Hypothalamus (tissue), 51 donors: ENCODE results near the gene CNN2.

ENCODE experiments used
- DNase-seq, 51 donors: peaks; one replicate each; lab custom pipeline; 2025; lab: John Stamatoyannopoulos, UW

The CNN2 gene

GRCh38 chr19:995051-995827, 31.2 kb upstream of the CNN2 start:
- DNase-seq: peak in 1 of 51 donors; percentile 6

GRCh38 chr19:996051-996838, 30.2 kb upstream of the CNN2 start:
- peak in 4 of 51 donors; percentile 8 to 27 (median 18) for DNase-seq

- DNase-seq: no peak
Measured at GRCh38 chr19:998064-998463, 28.3 kb upstream of the CNN2 start.

- DNase-seq: no peak
Measured at GRCh38 chr19:999379-999719, 27.1 kb upstream of the CNN2 start.

- DNase-seq: peak in 4 of 51 donors; percentile 5 to 19 (median 14)
Measured at GRCh38 chr19:1000095-1000494, 26.3 kb upstream of the CNN2 start, which contains the start of gene GRIN3B. TSS of gene GRIN3B (plus strand) at chr19:1000419. CDS start at chr19:1000438, 19 bp downstream.

GRCh38 chr19:1000591-1001537, 25.5 kb upstream of the CNN2 start:
- DNase-seq: no peak

GRCh38 chr19:1001538-1002166, 24.8 kb upstream of the CNN2 start:
- DNase-seq: peak in 15 of 51 donors; percentile 2 to 53 (median 20)

- DNase-seq: no peak
Measured at GRCh38 chr19:1002600-1002999, 23.8 kb upstream of the CNN2 start.

- DNase-seq: no peak
Measured at GRCh38 chr19:1003283-1003682, 23.1 kb upstream of the CNN2 start.

GRCh38 chr19:1004204-1004802, 22.1 kb upstream of the CNN2 start:
- DNase-seq: no peak

GRCh38 chr19:1004803-1005664, 21.4 kb upstream of the CNN2 start:
- DNase-seq: no peak

GRCh38 chr19:1006711-1007398, 19.6 kb upstream of the CNN2 start:
- no peak for DNase-seq

GRCh38 chr19:1007399-1008251, 18.8 kb upstream of the CNN2 start:
- DNase-seq: no peak

- no peak for DNase-seq
Measured at GRCh38 chr19:1008268-1009040, 18.0 kb upstream of the CNN2 start.

GRCh38 chr19:1009041-1009980, 17.1 kb upstream of the CNN2 start:
- no peak for DNase-seq
